ENCODE data around the gene ARRDC2.
"Not testable (repeated sequence)": the region's sequence is repeated elsewhere in the genome, so short reads cannot be mapped to it uniquely, and the experiment has no call there.

Gene ARRDC2

DNA sequence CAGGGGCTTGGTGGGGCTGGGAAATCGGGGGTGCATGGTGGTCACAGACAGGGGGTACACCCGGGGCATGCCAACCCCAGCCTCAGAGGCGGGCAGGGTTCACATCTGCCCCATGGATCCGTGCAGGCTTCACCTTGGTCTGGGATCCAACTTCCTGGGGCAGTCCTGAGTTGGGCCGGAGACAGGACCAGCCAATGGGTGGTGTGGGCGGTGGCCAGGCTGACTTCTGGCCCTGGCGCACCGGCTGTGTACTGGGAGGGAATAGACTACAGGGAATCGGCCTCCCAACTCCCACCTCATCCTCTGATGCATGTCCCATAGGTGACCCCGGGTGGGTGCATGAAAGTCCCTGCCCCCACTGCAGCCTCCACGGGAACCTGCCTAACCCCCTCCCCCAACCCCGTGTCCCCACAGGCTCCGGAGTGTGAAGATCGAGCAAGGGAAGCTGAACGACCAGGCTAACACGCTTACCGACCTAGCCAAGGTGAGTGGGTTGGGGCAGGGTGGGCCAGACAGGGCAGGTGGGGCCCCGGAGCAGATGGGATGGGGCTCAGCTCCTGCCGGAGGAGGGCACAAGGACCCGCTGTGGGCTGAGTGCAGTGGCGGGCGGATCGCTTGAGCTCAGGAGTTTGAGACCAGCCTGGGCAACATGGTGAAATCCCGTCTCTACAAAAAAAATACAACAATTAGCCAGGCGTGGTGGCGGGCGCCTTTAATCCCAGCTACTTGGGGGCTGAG lies 14.7 kb upstream of the ARRDC2 start:
- no peak for DNase-seq

DNA sequence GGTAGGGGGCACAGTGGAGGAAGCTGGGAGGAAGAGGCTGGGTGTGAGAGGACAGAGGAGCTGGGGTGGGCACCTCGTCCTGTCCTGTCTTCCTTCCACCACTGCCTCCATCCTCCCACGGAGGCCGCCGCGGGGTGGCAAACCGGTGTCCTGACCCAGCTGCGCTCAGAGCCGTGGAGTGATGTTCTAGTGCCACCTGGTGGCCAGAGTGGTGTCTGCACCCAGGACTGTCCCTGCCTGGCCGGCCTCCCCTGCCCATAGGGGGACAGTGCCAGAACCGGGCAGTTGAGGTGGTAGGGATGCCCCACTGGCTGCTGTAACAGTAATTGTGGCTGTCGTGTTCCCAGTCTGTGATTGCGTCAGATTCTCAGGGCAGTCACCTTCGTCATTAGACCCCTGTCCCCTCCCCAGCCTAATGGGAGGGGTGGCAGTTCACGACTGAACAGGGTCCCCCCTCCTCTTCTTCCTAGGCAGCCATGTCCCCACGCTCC lies 11.1 kb upstream of the ARRDC2 start:
- peak in 1 of 2 experiments; percentile 41 for DNase-seq

DNA sequence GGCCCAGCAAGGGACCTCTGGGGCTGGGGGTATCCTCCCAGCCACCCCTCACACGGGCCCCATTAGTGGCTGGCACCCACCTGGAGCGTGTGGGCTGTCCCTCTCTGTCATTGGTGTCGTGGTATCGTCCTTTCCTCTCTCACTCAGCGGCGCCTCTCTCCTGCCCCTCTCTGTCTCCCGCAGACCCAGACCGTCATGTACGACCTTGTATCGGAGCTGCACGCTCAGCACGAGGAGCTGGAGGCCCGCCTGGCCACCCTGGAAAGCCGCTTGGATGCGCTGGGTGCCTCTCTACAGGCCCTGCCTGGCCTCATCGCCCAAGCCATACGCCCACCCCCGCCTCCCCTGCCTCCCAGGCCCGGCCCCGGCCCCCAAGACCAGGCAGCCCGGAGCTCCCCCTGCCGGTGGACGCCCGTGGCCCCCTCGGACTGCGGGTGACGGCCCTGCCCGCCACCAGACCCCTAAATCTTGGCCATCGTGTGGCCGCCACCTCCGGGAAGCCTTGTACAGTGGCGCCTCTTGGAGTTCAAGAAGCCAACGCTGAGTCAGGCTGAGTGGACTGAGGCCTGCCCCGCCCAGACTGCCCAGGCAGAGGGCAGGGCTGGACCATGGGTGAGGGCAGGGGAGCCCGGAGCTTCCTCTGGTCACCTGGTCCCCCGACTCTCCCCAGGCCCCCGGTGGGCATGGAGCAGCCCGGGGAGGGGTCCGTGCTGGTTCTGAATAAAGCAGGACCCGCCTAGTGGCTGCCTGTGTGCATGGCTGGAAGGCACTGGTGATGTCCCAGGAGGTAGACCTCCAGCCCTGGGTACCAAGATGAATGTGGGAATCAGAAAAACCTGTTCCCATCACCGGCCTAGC lies 9.8 kb upstream of the ARRDC2 start:
- no peak for DNase-seq

DNA sequence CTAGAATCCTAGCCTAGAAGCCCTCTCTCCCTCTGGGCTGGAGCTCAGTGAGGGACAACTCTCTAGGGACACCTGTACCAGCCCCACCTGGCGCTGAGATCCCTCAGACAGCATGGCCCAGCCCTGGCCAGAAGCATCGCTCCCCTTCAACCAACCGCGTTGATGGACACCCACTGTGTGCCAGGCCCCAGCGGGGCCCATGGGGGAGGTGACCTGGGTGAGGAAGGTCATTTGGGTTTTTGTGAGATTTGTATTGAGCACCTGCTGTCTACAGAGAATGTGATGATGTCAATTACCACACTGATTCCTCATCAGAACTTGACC lies 9.2 kb upstream of the ARRDC2 start:
- DNase-seq = no peak

DNA sequence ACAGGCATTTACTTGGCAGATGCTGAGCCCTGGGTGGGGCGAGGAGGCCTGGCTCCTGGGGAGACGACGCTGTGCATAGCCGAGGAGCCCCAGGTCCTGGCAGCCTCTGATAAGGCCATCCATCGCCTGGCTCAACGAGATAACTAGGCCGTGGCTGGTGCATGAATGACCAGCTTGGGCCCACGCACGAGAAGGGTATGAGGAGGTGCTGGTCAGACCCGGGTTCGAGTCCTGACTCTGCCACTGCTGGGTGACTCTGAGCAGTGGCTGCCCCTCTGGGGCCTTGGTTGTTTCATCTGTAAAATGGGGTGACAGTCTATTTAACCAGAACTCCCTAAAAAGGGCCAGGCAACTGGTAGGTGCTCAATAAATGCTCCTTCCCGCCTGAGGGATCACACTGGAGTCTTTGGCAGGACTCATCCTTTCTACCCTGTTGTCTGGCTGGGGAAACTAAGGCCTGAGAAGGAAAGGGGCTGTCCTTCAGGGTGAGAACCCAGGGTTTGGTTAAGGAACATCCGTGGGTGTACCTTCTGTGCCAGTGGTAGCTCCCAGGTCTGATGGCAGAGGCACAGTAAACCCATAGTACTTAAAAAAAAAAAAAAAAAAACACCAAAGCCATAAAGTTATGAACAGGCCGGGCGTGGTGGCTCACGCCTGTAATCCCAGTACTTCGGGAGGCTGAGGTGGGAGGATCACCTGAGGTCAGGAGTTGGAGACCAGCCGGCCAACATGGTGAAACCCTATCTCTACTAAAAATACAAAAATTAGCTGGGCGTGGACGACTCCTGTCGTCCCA lies 8.1 kb upstream of the ARRDC2 start:
- DNase-seq = no peak

DNA sequence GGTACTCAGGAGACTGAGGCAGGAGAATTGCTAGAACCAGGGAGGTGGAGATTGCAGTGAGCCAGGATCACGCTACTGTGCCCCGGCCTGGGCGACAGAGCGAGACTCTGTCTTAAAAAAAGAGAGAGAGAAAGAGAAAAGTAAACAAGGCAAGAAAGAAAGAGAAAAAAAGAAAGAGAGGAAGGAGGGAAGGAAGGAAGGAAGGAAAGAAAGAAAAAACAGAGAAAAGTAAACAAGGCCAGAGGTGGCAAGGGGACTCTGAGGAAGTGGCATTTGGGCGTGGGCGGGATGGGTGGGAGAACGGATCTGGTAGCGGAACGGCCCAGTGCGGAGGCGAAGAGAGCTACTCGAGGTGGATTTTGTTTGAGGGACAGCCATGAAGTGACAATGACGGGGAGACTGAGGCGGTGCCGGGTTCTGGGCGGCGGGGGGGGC lies 7.5 kb upstream of the ARRDC2 start:
- DNase-seq = no peak

DNA sequence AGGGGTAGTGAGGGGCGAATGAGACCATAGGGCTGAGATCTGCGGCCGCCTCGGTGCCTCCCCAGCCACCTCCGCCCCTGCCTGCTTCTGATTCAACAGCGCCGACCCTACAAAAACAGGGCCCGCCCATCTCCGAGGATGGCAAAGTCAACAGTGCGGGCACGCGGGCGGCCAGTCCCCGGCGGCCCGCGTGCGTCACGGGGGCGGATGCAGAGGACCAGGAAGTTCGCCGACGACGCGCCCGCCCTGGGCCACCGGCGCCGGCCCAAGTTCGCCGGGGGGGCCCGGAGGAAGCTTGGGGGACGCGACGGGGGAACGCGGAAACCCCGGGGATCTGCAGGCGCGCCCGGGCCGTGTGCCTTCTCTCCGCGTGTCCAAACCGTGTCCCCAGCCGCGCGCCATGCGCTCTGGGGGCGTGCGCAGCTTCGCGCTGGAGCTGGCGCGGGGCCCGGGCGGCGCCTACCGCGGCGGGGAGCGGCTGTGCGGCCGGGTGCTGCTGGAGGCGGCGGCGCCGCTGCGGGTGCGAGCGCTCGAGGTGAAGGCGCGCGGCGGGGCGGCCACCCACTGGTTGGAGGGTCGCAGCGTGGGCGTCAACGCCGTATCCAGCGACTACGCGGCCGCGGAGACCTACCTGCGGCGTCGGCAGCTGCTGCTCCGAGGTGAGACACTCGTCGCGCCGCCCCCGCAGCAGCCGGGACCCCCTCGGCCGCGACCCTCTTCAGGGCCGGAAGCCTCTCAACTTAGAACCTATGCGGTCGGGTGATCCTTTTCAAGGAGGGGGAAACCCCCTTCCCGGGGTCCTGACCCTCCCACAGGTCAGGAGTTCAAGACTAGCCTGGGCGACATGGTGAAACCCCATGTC lies 6.8 kb upstream of the ARRDC2 start:
- no peak for DNase-seq

DNA sequence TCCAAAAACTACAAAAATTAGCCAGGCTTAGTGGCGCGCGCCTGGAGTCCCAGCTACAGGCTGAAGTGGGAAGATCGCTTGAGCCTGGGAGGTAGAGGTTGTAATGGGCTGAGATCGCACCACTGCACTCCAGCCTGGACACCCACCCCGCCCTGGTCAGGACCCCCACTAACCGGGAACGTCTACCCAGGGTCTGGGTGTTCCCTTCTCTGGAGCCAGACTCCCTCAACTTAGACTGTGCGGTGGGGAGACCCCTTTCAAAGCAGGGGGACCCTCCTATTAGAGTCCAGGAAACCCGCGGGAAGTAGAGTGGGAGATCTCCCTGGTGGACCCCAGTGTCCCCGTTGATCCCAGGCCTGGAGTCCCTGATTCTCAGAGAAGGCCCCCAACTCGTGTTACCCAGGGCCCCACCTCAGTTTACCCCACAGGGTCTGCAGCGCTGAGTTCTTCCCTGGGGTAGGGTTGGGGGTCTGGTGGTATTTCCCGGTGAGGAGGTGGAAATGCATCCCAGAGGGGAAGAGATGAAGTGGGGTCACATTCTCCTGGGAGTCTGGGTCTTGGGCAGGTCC lies 6.1 kb upstream of the ARRDC2 start:
- DNase-seq = no peak

DNA sequence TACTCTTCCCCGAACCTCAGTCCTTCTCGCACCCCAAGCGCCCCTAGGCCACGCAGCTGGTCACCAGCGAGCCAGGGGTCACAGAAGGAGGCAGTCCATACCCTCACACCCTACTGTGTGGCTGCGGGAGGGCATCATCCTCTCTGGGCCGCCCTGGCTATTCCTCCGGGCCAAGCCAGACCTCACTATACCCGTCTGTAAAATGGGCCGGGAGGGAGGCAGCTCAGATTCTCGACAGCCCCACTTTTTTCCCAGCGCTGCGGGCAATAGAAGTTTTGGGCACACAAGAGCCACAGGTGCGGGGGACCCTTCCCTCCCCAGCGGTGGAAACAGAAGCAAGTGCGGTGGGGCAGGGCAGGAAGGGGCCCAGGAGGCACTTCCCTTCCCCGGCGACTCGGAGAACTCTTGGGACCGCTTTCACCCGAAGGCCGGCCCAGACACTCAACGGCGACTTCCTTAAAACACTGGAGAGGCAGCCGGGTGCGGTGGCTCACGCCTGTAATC lies 5.6 kb upstream of the ARRDC2 start:
- no peak for DNase-seq

DNA sequence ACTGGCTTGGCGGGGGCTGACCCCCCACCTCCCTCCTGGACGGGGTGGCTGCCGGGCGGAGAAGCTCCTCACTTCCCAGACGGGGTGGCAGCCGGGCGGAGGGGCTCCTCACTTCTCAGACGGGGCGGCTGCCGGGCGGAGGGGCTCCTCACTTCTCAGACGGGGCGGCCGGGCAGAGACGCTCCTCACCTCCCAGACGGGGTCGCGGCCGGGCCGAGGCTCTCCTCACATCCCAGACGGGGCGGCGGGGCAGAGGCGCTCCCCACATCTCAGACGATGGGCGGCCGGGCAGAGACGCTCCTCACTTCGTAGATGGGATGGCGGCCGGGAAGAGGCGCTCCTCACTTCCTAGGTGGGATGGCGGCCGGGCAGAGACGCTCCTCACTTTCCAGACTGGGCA lies 2.2 kb upstream of the ARRDC2 start:
- not testable (repeated sequence) for DNase-seq

DNA sequence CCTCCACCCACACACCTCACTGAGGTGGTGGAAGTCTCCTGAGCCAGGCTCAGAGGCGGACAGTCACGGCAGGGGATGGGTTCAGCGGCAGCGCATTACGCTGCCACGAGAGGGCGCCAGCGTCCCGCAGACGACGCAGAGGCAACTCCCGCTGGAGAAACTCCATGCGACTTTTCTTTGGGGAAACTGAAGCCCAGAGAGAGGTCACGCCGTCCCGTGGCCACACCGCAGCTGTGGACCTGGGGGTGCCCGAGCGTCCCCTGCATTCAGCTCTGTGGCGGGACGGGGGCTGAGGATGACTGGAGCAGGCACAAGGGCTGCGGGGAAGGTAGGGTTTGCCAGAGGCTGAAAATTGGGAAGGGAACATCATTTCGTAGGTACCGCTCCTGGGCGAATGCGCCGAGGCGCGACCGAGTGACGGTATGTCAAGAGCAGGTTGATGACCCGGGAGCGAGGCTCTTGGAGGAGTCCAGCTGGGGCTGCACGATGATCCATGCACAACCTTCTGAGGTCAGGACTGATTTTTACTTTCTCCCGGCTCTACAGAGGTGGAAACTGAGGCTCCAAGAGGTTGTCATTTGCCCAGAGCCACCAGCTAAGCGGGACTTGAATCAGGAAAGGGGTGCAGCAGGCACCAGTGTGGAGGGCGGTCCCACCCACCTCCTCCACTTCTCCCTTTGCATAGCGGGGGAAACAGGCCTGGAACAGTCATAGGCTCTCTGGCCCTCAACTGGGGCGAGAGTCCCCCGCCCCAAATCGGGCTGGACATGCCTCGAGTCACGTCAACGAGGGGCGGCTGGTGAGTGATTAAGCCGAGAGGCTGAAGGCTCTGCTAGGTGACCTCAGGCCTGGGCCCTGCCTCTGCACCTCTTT lies 690 bp upstream of the ARRDC2 start:
- peak in 1 of 2 experiments; percentile 10 for DNase-seq

DNA sequence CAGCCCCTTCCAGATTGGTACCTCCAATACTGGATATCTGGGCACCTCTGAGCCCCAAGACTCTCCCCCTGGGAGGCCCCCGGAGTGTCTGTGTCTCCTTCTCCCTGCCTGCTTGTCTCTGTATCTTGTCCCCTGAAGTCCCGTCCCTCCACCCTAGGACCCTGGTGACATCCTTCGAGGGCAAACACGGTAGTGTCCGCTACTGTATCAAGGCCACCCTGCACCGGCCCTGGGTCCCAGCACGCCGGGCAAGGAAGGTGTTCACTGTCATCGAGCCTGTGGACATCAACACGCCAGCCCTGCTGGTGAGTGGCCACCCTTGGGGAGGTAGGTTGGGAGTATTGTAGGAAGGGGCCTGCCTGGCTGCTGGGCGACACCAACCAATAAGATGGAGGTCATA lies 844 bp downstream of the ARRDC2 start:
- no peak for DNase-seq

DNA sequence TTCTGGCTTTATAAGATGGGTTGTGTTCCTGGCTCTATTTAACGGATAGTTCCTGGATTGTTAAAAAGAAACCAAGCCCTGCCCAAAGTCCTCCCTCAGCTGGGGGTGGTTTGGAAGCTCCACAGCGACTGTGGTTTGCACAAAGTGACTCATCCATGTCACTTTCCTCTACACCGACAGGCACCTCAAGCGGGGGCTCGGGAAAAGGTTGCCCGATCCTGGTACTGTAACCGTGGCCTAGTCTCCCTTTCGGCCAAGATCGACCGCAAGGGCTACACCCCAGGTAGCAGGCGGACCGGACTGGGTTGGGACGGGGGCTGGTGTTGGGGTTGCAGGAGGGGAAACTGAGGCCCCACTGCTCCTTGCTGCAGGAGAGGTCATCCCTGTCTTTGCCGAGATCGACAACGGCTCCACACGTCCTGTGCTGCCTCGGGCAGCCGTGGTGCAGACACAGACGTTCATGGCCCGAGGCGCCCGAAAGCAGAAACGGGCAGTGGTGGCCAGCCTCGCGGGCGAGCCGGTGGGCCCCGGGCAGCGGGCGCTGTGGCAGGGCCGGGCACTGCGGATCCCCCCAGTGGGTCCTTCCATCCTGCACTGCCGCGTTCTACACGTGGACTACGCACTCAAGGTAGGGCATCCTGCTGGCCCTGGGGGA lies 1.6 kb downstream of the ARRDC2 start:
- DNase-seq = no peak

DNA sequence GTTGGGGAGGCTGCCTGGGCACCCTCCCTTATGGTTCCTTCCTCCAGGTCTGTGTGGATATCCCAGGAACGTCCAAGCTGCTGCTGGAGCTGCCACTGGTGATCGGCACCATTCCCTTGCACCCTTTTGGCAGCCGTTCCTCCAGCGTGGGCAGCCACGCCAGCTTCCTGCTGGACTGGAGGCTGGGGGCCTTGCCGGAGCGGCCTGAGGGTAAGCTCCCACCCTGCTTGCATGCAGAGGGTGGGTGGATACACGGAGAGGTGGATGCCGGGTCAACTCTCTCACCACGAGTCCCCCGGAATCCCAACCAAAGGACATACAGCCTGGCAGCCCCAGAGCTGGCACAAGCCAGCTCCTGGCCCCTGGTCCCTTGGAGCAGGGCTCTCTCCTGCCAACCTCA lies 2.2 kb downstream of the ARRDC2 start:
- DNase-seq = no peak

DNA sequence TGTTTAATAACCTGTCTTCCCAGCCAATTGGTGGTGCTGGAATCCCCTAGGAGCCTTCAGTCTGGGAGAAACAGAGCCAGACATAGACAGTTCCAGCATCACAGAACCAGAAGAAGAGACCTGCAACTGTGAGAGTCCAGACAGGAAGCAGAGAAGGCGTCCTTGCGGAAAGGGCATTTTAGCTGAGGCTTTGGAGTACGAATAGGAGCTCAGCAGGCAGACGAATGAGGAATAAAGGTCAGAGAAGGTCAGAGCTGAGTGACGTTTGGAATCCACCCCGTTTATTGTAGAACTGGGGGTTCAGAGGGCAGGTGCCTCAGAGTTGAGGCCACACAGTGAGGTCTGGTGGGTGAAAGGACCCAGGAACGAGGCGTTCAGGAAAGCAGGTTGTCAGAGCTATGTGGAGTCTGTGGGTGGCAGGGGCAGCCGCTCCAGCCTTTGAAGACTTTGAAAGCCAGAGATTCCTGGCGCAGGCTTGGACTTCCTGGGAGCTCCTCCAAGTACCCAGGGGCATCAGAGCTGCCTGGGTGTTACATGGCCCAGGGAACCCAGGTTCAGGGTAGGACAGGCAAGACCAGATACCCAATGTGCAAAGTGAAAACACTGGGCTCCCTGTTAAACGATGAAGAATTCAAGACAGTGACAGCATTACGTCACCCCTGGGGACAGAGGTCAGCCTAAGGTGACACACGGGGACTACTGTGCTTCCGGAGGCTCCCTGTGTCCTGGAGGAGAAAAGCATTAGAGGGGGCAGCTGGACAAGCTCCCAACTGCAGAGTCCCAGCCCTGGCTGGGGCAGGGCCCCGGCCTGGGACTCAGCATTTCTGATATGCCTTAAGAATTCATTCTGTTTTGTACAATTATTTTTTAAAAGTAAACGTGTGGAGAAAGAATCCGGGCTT lies 5.5 kb downstream of the ARRDC2 start:
- no peak for DNase-seq

DNA sequence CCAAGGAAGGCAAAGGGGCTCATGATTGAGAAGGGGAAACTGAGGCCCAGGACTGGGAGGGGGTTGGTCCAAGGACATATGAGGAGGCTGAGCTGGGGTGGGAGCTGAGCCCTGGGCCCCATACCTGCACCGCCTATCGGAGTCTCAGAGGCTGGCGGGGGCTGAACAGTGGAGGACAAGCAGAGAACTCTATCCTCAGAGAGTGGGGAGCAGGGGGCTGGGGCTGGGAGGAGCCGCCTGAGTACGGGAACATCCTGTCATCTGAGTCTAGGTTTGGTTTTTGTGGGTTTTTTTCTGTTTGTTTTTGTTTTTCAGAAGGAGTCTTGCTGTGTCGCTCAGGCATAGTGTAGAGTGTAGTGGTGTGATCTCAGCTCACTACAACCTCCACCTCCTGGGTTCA lies 6.2 kb downstream of the ARRDC2 start:
- DNase-seq = no peak

DNA sequence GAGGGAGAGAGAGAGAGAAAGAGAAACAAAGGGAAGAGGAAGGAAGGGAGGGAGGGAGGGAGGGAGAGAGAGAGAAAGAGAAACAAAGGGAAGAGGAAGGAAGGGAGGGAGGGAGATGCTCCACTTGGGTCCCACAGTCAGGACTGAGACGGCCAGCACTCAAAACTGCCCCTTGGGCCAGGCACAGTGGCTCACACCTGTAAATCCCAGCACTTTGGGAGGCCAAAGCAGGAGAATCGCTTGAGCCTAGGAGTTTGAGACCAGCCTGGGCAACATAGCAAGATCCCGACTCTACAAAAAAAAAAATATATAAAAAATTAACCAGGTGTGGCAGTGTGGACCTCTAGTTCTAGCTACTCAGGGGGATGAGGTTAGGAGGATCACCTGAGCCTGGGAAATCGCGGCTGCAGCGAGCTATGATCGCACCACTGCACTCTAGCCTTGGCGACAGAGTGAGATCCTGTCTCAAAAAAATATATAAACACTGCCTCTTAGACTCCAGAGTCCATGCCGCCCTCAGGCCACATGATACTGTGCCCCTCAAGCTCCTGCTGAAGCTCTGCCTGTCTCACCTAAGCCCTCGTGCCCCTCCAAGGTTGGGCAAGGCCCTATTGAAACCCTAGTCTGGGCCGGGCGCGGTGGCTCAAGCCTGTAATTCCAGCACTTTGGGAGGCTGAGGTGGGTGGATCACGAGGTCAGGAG lies 8.4 kb downstream of the ARRDC2 start:
- no peak for DNase-seq

DNA sequence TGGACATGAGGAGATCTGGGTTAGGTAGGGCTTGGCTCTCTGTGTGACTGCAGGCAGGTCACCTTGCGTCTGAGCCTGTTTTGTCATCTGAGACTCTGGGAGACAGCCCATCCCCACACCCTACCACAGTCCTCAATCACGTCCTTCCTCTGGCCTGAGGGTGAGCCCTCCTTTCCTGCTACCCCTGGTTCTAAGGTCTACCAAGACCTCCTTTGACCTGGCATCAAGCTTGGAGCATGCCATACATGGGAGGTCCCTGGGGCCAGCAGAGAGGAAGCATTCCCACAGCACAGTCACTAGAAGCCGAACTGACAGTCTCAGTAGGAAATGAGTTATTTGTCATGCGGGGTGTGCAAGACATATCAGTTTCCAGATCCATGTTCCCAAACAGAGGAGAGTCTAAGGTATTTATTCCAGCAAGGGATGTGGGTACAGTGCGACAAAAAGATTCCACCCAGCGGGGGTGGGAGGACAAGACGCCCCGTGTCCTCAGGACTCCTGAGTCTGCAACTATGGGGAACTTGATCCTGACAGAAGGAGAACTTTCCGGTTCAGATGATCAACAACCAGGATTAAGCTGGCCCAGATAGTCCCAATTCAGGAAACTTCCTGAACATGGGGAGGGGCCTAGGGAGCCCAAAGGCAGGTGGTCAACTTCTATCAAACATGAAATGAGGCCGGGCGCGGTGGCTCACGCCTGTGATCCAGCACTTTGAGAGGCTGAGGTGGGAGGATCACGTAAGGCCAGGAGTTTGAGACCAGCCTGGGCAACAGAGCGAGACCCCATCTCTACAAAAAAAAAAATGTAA lies 9.5 kb downstream of the ARRDC2 start:
- no peak for DNase-seq
